Transverse colon (tissue), 4 donors: Measurements from ENCODE around the gene ATXN7L2. TPM values are rescaled to one million over a fixed set of nuclear protein-coding genes. Genes with fewer than 3 reads are reported as not detected.

ENCODE experiments used
- DNase-seq: peaks from one replicate; pipeline ENCODE4 v3.0.0-alpha.2; 2019
- H3K27ac ChIP-seq, 4 donors: fragments of 200-600 bp; sonication (generic); 2 replicates each; pipeline ENCODE4 v1.5.1; 2016 to 2018; ENCODE audit warnings: inconsistent platforms in 4 of 4
- H3K27me3 ChIP-seq: fragments of 200-600 bp; sonication (generic); 2 replicates; pipeline ENCODE4 v1.5.1; 2017; ENCODE audit warnings: inconsistent platforms
- H3K36me3 ChIP-seq, 4 donors: fragments of 200-600 bp; sonication (generic); 2 replicates each; pipeline ENCODE4 v1.5.1; 2017 to 2019; ENCODE audit warnings: inconsistent platforms in 4 of 4
- H3K4me1 ChIP-seq, 4 donors: fragments of 200-600 bp; sonication (generic); 2 replicates each; pipeline ENCODE4 v1.5.1; 2017 to 2020; ENCODE audit warnings: inconsistent platforms in 4 of 4
- H3K4me3 ChIP-seq, 4 donors: fragments of 200-600 bp; sonication (generic); 1 replicate in 1 of 4; 2 replicates in 3 of 4; pipeline versions ENCODE4 v1.5.1 to v1.6.1; 2017 to 2019; ENCODE audit warnings: inconsistent platforms in 4 of 4
- H3K9me3 ChIP-seq, 2 donors: fragments of 200-600 bp; sonication (generic); 2 replicates each; pipeline ENCODE4 v1.5.1; 2017 to 2019; ENCODE audit warnings: inconsistent platforms in 2 of 2
- CTCF ChIP-seq, 5 experiments: fragments of 200-600 bp in 3 of 5; fragments of 450-650 bp in 2 of 5; sonication (generic) in 3 of 5; IDR thresholded peaks; 1 replicate in 2 of 5; 2 replicates in 3 of 5; pipeline ENCODE4 v1.5.1; 2016 to 2017; ENCODE audit warnings: antibody characterized with exemption in 5 of 5, inconsistent platforms in 3 of 5, mild to moderate bottlenecking in 2 of 5, moderate library complexity in 1 of 5
- EP300 ChIP-seq: sonication (generic); formaldehyde crosslinking; IDR thresholded peaks from one replicate; pipeline ENCODE4 v1.6.1; 2017; ENCODE audit warnings: antibody characterized with exemption, low read depth
- POLR2A ChIP-seq: fragments of 450-650 bp; IDR thresholded peaks from one replicate; pipeline ENCODE4 v1.6.1; 2016; ENCODE audit warnings: antibody characterized with exemption, mild to moderate bottlenecking, moderate library complexity
- POLR2AphosphoS5 ChIP-seq, 3 donors: sonication (generic); formaldehyde crosslinking; IDR thresholded peaks; one replicate each; pipeline ENCODE4 v1.6.1; 2016; ENCODE audit warnings: antibody characterized with exemption in 3 of 3
- WGBS, 2 donors: methylation state at CpG; one replicate each; pipeline ENCODE4 v1.1.5; 2018; ENCODE audit warnings: low coverage in 1 of 2; 5-methylcytosine and 5-hydroxymethylcytosine counted together
- in situ Hi-C, 4 donors: fragments of 200-750 bp; cut with MboI; loops; one replicate each; pipeline versions ENCODE4 v1.15.0 to v1.15.1; 2017; ENCODE audit warnings: low sequenced_read_pairs in 3 of 4, low pct_ligation_motif_present in 1 of 4, low pct_unique_long_range_greater_than_20kb in 1 of 4
- intact Hi-C: fragments of 100-400 bp; cut with DNase I; formaldehyde crosslinking; loops from one replicate; pipeline ENCODE4 v1.15.1; 2023; ENCODE audit warnings: low total_unique reads
- total RNA-seq, 4 donors: library from RNA; depleted of rRNA; stranded (reverse); fragments of >200 nt; gene quantifications; one replicate each; pipeline ENCODE4 v1.1.0, GENCODE V29; 2016

Gene ATXN7L2
- total RNA-seq, 4 donors from 2014 or later: 2.7 to 12.3 (median 6.2) TPM

GRCh38 chr1:109537450-109538178, 53.9 kb downstream of the ATXN7L2 start:
- no peak overlapping the region for H3K27ac ChIP-seq
- in situ Hi-C loops: loop anchor here in 2 of 4 donors (10.0 to 25.0 kb wide), 2 partner anchors 273 to 450 kb away; partner anchors contain the start of gene AHCYL1 (in 1 of the 2)
- H3K4me1 ChIP-seq: peaks cover 1 to 15% (median 3%) of the 10 kb centered on the region in 4 donors
- no peaks in the 10 kb centered on the region for H3K27me3 ChIP-seq
- no peaks in the 10 kb centered on the region for H3K9me3 ChIP-seq
- no peaks in the 10 kb centered on the region for H3K36me3 ChIP-seq
- TF ChIP-seq EP300 (no peak), POLR2A (no peak)
- intact Hi-C loops: no loop called here
- no peak for DNase-seq
- no peak overlapping the region for H3K4me3 ChIP-seq
- 92 to 100% methylated on average over 1 to 9 of the region's 9 CpGs for WGBS, 2 donors

- no peaks in the 10 kb centered on the region for H3K9me3 ChIP-seq
- H3K4me1 ChIP-seq: peaks cover 0 to 10% (median 0%) of the 10 kb centered on the region in 4 donors
- no peaks in the 10 kb centered on the region for H3K27me3 ChIP-seq
- WGBS, 2 donors: 88% methylated on average over 9 of the region's 9 CpGs; no CpG with 5 or more reads in 1 of the 2 donors
- H3K36me3 ChIP-seq: no peaks in the 10 kb centered on the region
- intact Hi-C loops: no loop called here
- H3K27ac ChIP-seq: no peak overlapping the region
- TF ChIP-seq EP300 (no peak), POLR2A (no peak), CTCF (IDR thresholded peaks at IDR 0.05) (no peak), POLR2AphosphoS5 (IDR thresholded peaks at IDR 0.05) (no peak)
- in situ Hi-C loops: loop anchor here in 2 of 4 donors (10.0 to 25.0 kb wide), 2 partner anchors 274 to 448 kb away; partner anchors contain the start of gene AHCYL1 (in 1 of the 2)
- no peak overlapping the region for H3K4me3 ChIP-seq
- no peak for DNase-seq
Measured at GRCh38 chr1:109538827-109539555, 55.3 kb downstream of the ATXN7L2 start.

- 53 to 60% methylated on average over 1 to 7 of the region's 7 CpGs for WGBS, 2 donors
- TF ChIP-seq CTCF (IDR thresholded peaks at IDR 0.05): no peak
- TF ChIP-seq EP300: no peak
- no peak for TF ChIP-seq POLR2A
- no peak for TF ChIP-seq POLR2AphosphoS5 (IDR thresholded peaks at IDR 0.05)
- in situ Hi-C loops: loop anchor here (5.0 to 25.0 kb wide), 6 partner anchors 85 to 448 kb away; partner anchors contain the start of gene AHCYL1 (in 4 of the 4)
Measured at GRCh38 chr1:109539676-109540075, 56.0 kb downstream of the ATXN7L2 start, which contains the start of gene GPR61. Gene GPR61 (plus strand): TSS chr1:109539872. CDS start chr1:109543023, 3,151 bp downstream.

GRCh38 chr1:109541102-109541501, 57.4 kb downstream of the ATXN7L2 start:
- TF ChIP-seq EP300 (no peak), POLR2A (no peak), POLR2AphosphoS5 (IDR thresholded peaks at IDR 0.05) (no peak), CTCF (IDR thresholded peaks at IDR 0.05) (no peak)
- H3K4me3 ChIP-seq: no peak overlapping the region
- 71% methylated on average over 3 of the region's 3 CpGs; no CpG with 5 or more reads in 1 of the 2 donors for WGBS, 2 donors
- H3K36me3 ChIP-seq: no peaks in the 10 kb centered on the region
- intact Hi-C loops: loop anchor here (2.0 kb wide), 1 partner anchor 232 kb away; no protein-coding TSS in a partner anchor
- no peak overlapping the region for H3K27ac ChIP-seq
- H3K9me3 ChIP-seq: no peaks in the 10 kb centered on the region
- peaks cover 0 to 7% (median 0%) of the 10 kb centered on the region in 4 donors for H3K4me1 ChIP-seq
- in situ Hi-C loops: loop anchor here (5.0 to 25.0 kb wide), 5 partner anchors 84 to 446 kb away; partner anchors contain the start of gene AHCYL1 (in 4 of the 4)
- DNase-seq: no peak
- H3K27me3 ChIP-seq: no peaks in the 10 kb centered on the region

More at GRCh38 chr1:109539676-109540075, 56.0 kb downstream of the ATXN7L2 start, which contains the start of gene GPR61:
- intact Hi-C loops: loop anchor here (2.0 kb wide), 1 partner anchor 233 kb away; no protein-coding TSS in a partner anchor
- no peaks in the 10 kb centered on the region for H3K27me3 ChIP-seq
- H3K36me3 ChIP-seq: no peaks in the 10 kb centered on the region
- H3K4me3 ChIP-seq: no peak within 1 kb of the TSS
- no peak for DNase-seq
- no peaks in the 10 kb centered on the region for H3K9me3 ChIP-seq
- no peak within 1 kb of the TSS for H3K27ac ChIP-seq
- peaks cover 0 to 10% (median 0%) of the 10 kb centered on the region in 4 donors for H3K4me1 ChIP-seq

Other genes starting within 250 kb of the ATXN7L2 start
- 1 to 10 TPM; 1.8 to 3.7 (median 3.2) TPM for gene CELSR2, start 234.4 kb upstream of the ATXN7L2 start, total RNA-seq
- gene PSRC1, start 200.8 kb upstream of the ATXN7L2 start, total RNA-seq: 10 to 100 TPM in 1 of 4 donors, 1 to 10 TPM in 3; 1.9 to 18.0 (median 4.4) TPM
- gene MYBPHL, start 176.9 kb upstream of the ATXN7L2 start, total RNA-seq: not detected
- gene SORT1, start 86.0 kb upstream of the ATXN7L2 start, total RNA-seq: 10 to 100 TPM; 53.5 to 79.3 (median 66.2) TPM
- gene PSMA5, start 57.5 kb upstream of the ATXN7L2 start, total RNA-seq: 10 to 100 TPM; 28.4 to 41.8 (median 33.3) TPM
- 1 to 10 TPM in 1 of 4 donors, under 1 TPM in 3; 0.40 to 4.1 (median 0.44) TPM for gene SYPL2, start 17.4 kb upstream of the ATXN7L2 start, total RNA-seq
- 10 to 100 TPM; 10.5 to 37.4 (median 17.3) TPM for gene CYB561D1, start 10.2 kb downstream of the ATXN7L2 start, total RNA-seq
- 1 to 10 TPM in 2 of 4 donors, under 1 TPM in 2; 0.60 to 8.1 (median 3.5) TPM for gene AMIGO1, start 25.8 kb downstream of the ATXN7L2 start, total RNA-seq
- not detected for gene GPR61, start 56.0 kb downstream of the ATXN7L2 start, total RNA-seq
- 1 to 10 TPM; 2.2 to 7.5 (median 5.1) TPM for gene GNAI3, start 64.7 kb downstream of the ATXN7L2 start, total RNA-seq
- not detected for gene GNAT2, start 135.7 kb downstream of the ATXN7L2 start, total RNA-seq
- gene AMPD2, start 135.9 kb downstream of the ATXN7L2 start, total RNA-seq: 10 to 100 TPM; 21.3 to 59.7 (median 39.0) TPM
- 100 to 1,000 TPM in 2 of 4 donors, 10 to 100 TPM in 2; 64.9 to 104 (median 94.8) TPM for gene GSTM4, start 172.2 kb downstream of the ATXN7L2 start, total RNA-seq
- 10 to 100 TPM; 27.0 to 87.5 (median 57.2) TPM for gene GSTM2, start 184.2 kb downstream of the ATXN7L2 start, total RNA-seq
- gene GSTM1, start 203.9 kb downstream of the ATXN7L2 start, total RNA-seq: 10 to 100 TPM in 1 of 4 donors, not detected in 3; 18.1 TPM
- gene GSTM5, start 228.3 kb downstream of the ATXN7L2 start, total RNA-seq: 1 to 10 TPM in 2 of 4 donors, not detected in 2; 1.2 to 1.4 TPM